ENCODE results near the gene IGLL5.
"Not testable (repeated sequence)": the region's sequence is repeated elsewhere in the genome, so short reads cannot be mapped to it uniquely, and the experiment has no call there.

Gene IGLL5

GRCh38 chr22:22884010-22884887 is 3.4 kb upstream of the IGLL5 start:
- peak; percentile 47 for DNase-seq (ENCODE audit: low read depth)

- no peak for DNase-seq (ENCODE audit: low read depth)
Observed at GRCh38 chr22:22884888-22885840, 2.5 kb upstream of the IGLL5 start.

- no peak for DNase-seq (ENCODE audit: low read depth)
Observed at GRCh38 chr22:22886546-22886945, 1.1 kb upstream of the IGLL5 start.

- DNase-seq (ENCODE audit: low read depth), result no peak
Observed at GRCh38 chr22:22888571-22889353, 1.1 kb downstream of the IGLL5 start.

GRCh38 chr22:22890085-22890484 is 2.5 kb downstream of the IGLL5 start:
- DNase-seq (ENCODE audit: low read depth), result no peak

- no peak for DNase-seq (ENCODE audit: low read depth)
Observed at GRCh38 chr22:22891139-22891621, 3.6 kb downstream of the IGLL5 start.

- no peak for DNase-seq (ENCODE audit: low read depth)
Observed at GRCh38 chr22:22892096-22893052, 4.8 kb downstream of the IGLL5 start.

- DNase-seq (ENCODE audit: low read depth), result no peak
Observed at GRCh38 chr22:22893077-22893805, 5.6 kb downstream of the IGLL5 start.

- DNase-seq (ENCODE audit: low read depth), result no peak
Observed at GRCh38 chr22:22893891-22894739, 6.5 kb downstream of the IGLL5 start.

GRCh38 chr22:22894740-22895731 is 7.4 kb downstream of the IGLL5 start:
- no peak for DNase-seq (ENCODE audit: low read depth)

GRCh38 chr22:22895776-22896445 is 8.3 kb downstream of the IGLL5 start:
- DNase-seq (ENCODE audit: low read depth), result no peak

GRCh38 chr22:22896601-22897000 is 9.0 kb downstream of the IGLL5 start:
- DNase-seq (ENCODE audit: low read depth), result no peak

- no peak for DNase-seq (ENCODE audit: low read depth)
Observed at GRCh38 chr22:22897091-22897490, 9.5 kb downstream of the IGLL5 start.

GRCh38 chr22:22897947-22898346 is 10.3 kb downstream of the IGLL5 start:
- no peak for DNase-seq (ENCODE audit: low read depth)

- DNase-seq (ENCODE audit: low read depth), result not testable (repeated sequence)
Observed at GRCh38 chr22:22898411-22898950, 10.9 kb downstream of the IGLL5 start.

- DNase-seq (ENCODE audit: low read depth), result not testable (repeated sequence)
Observed at GRCh38 chr22:22899342-22900080, 11.9 kb downstream of the IGLL5 start.

Data from activated T-cell treated with anti-CD3 and anti-CD28 coated beads for 1 hour (primary cell).